ENCODE measurements around the gene RHOB. TPM values are rescaled to one million over a fixed set of nuclear protein-coding genes. Genes with fewer than 3 reads are reported as not detected.

Gene RHOB
- polyA plus RNA-seq (2013, experiment 1 of 2), result 20.4 TPM
- 19.9 TPM for polyA plus RNA-seq (2013, experiment 2 of 2)

DNA sequence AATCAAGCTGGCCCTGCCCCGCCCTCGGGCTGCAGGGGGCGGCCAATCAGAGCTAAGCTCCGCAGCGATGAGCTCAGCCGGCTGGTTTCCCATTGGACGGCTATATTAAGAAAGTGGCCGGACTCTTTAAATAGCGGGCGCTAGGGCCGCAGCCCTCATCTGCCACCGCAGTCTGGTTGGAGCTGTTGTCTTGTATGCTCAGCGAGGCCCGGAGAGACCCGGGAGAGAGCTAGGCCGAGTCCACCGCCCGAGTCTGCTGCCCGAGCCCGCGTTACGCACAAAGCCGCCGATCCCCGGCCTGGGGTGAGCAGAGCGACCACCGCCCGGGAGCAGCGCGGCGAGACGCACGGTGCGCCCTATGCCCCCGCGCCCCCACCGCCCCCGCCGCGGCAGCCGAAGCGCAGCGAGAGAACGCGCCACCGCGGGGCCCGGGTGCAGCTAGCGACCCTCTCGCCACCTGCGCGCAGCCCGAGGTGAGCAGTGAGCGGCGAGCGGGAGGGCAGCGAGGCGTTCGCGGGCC is at the start of gene RHOB:
Gene RHOB (plus strand): TSS at position 158 of the 520 bp plus-strand sequence. CDS start 392 bp downstream, outside the sequence.
- peak within 1 kb of the TSS; percentile 80 for H3K27ac ChIP-seq (replicated peaks; ENCODE audit: low read length)
- WGBS, 2 donors (ENCODE audit: extremely low coverage in 2 of 2, insufficient read length in 2 of 2, insufficient replicate concordance in 1 of 2), result no CpG with 5 or more reads among the region's 60 CpGs
- peak within 1 kb of the TSS; percentile 100 for H3K23ac ChIP-seq (ENCODE audit: low read depth, low read length, poor library complexity)
- H3K18ac ChIP-seq (ENCODE audit: low read length), result peak within 1 kb of the TSS; percentile 99
- peak within 1 kb of the TSS; percentile 99 for H2AK5ac ChIP-seq (ENCODE audit: low read depth, low read length)
- peak within 1 kb of the TSS; percentile 73 to 95 for H3K4me3 ChIP-seq (ENCODE audit: low read length in 2 of 2)
- H2BK15ac ChIP-seq (ENCODE audit: low read length), result peak within 1 kb of the TSS; percentile 100
- peaks cover 19 to 22% of the 10 kb centered on the region in 2 donors for H3K4me1 ChIP-seq (ENCODE audit: control insufficient read depth in 2 of 2, insufficient read depth in 1 of 2, low read depth in 1 of 2, low read length in 2 of 2)
- peaks cover 0 to 3% of the 10 kb centered on the region in 2 donors for H3K9me3 ChIP-seq (replicated peaks in 1 of 2; ENCODE audit: control insufficient read depth in 2 of 2, insufficient read depth in 1 of 2, low read depth in 1 of 2, low read length in 2 of 2)
- H4K91ac ChIP-seq (ENCODE audit: low read depth, low read length, poor library complexity), result peak within 1 kb of the TSS; percentile 30
- peaks cover 11% of the 10 kb centered on the region for H3K79me1 ChIP-seq (ENCODE audit: low read depth, low read length)
- H3K9ac ChIP-seq (ENCODE audit: low read depth, low read length, poor library complexity), result peak within 1 kb of the TSS; percentile 99
- H2BK120ac ChIP-seq (ENCODE audit: low read depth, low read length), result peak within 1 kb of the TSS; percentile 81
- H3K4ac ChIP-seq (ENCODE audit: low read length), result peak within 1 kb of the TSS; percentile 89
- peak within 1 kb of the TSS; percentile 99 for H3K4me2 ChIP-seq (ENCODE audit: insufficient read depth, low read length, poor library complexity, severe bottlenecking)
- H3K36me3 ChIP-seq (replicated peaks in 1 of 2; ENCODE audit: control insufficient read depth in 2 of 2, insufficient read depth in 2 of 2, low read length in 2 of 2), result peaks cover 0 to 14% of the 10 kb centered on the region in 2 donors
- H4K8ac ChIP-seq (ENCODE audit: low read depth, low read length), result no peak within 1 kb of the TSS
- peaks cover 0 to 5% (median 2%) of the 10 kb centered on the region in 3 experiments for H3K27me3 ChIP-seq (ENCODE audit: control insufficient read depth in 3 of 3, insufficient read depth in 3 of 3, low read depth in 1 of 3, low read length in 3 of 3)
- H2BK5ac ChIP-seq (ENCODE audit: low read length), result peak within 1 kb of the TSS; percentile 87
- H2BK12ac ChIP-seq (ENCODE audit: low read length), result peak within 1 kb of the TSS; percentile 99
- peak within 1 kb of the TSS; percentile 94 for H3K14ac ChIP-seq (ENCODE audit: low read length)
- DNase-seq (ENCODE audit: low spot score), result peak; percentile 97
- H2AFZ ChIP-seq (ENCODE audit: low read length), result peak within 1 kb of the TSS; percentile 90

- DNase-seq (ENCODE audit: low spot score), result no peak
- H3K4me1 ChIP-seq (ENCODE audit: control insufficient read depth in 2 of 2, insufficient read depth in 1 of 2, low read depth in 1 of 2, low read length in 2 of 2), result no peaks in the 10 kb centered on the region
- H3K14ac ChIP-seq (ENCODE audit: low read length), result no peak overlapping the region
- no peak overlapping the region for H3K4me3 ChIP-seq (ENCODE audit: low read length in 2 of 2)
- H3K4me2 ChIP-seq (ENCODE audit: insufficient read depth, low read length, poor library complexity, severe bottlenecking), result no peak overlapping the region
- H2BK15ac ChIP-seq (ENCODE audit: low read length), result no peak overlapping the region
- H3K36me3 ChIP-seq (replicated peaks in 1 of 2; ENCODE audit: control insufficient read depth in 2 of 2, insufficient read depth in 2 of 2, low read length in 2 of 2), result no peaks in the 10 kb centered on the region
- H3K9me3 ChIP-seq (replicated peaks in 1 of 2; ENCODE audit: control insufficient read depth in 2 of 2, insufficient read depth in 1 of 2, low read depth in 1 of 2, low read length in 2 of 2), result no peaks in the 10 kb centered on the region
- H2BK12ac ChIP-seq (ENCODE audit: low read length), result no peak overlapping the region
- no peak overlapping the region for H2BK5ac ChIP-seq (ENCODE audit: low read length)
- no peak overlapping the region for H2AK5ac ChIP-seq (ENCODE audit: low read depth, low read length)
- H3K18ac ChIP-seq (ENCODE audit: low read length), result no peak overlapping the region
- no peak overlapping the region for H3K23ac ChIP-seq (ENCODE audit: low read depth, low read length, poor library complexity)
- no peak overlapping the region for H2BK120ac ChIP-seq (ENCODE audit: low read depth, low read length)
- peaks cover 0 to 19% (median 0%) of the 10 kb centered on the region in 3 experiments for H3K27me3 ChIP-seq (ENCODE audit: control insufficient read depth in 3 of 3, insufficient read depth in 3 of 3, low read depth in 1 of 3, low read length in 3 of 3)
- no peak overlapping the region for H3K4ac ChIP-seq (ENCODE audit: low read length)
- H3K9ac ChIP-seq (ENCODE audit: low read depth, low read length, poor library complexity), result no peak overlapping the region
- H4K91ac ChIP-seq (ENCODE audit: low read depth, low read length, poor library complexity), result no peak overlapping the region
- no peak overlapping the region for H2AFZ ChIP-seq (ENCODE audit: low read length)
- H3K27ac ChIP-seq (replicated peaks; ENCODE audit: low read length), result no peak overlapping the region
- no CpG with 5 or more reads among the region's 5 CpGs for WGBS, 2 donors (ENCODE audit: extremely low coverage in 2 of 2, insufficient read length in 2 of 2, insufficient replicate concordance in 1 of 2)
- H4K8ac ChIP-seq (ENCODE audit: low read depth, low read length), result no peak overlapping the region
- H3K79me1 ChIP-seq (ENCODE audit: low read depth, low read length), result no peaks in the 10 kb centered on the region
These were observed 48.9 kb upstream of the RHOB start for GRCh38 chr2:20397811-20398447.

- H2BK5ac ChIP-seq (ENCODE audit: low read length), result no peak overlapping the region
- peaks cover 0 to 21% (median 0%) of the 10 kb centered on the region in 3 experiments for H3K27me3 ChIP-seq (ENCODE audit: control insufficient read depth in 3 of 3, insufficient read depth in 3 of 3, low read depth in 1 of 3, low read length in 3 of 3)
- DNase-seq (ENCODE audit: low spot score), result no peak
- H3K9ac ChIP-seq (ENCODE audit: low read depth, low read length, poor library complexity), result no peak overlapping the region
- H3K14ac ChIP-seq (ENCODE audit: low read length), result no peak overlapping the region
- H2AK5ac ChIP-seq (ENCODE audit: low read depth, low read length), result no peak overlapping the region
- H2BK120ac ChIP-seq (ENCODE audit: low read depth, low read length), result no peak overlapping the region
- no peak overlapping the region for H3K4ac ChIP-seq (ENCODE audit: low read length)
- no peak overlapping the region for H4K91ac ChIP-seq (ENCODE audit: low read depth, low read length, poor library complexity)
- H3K36me3 ChIP-seq (replicated peaks in 1 of 2; ENCODE audit: control insufficient read depth in 2 of 2, insufficient read depth in 2 of 2, low read length in 2 of 2), result no peaks in the 10 kb centered on the region
- no peak overlapping the region for H3K27ac ChIP-seq (replicated peaks; ENCODE audit: low read length)
- WGBS, 2 donors (ENCODE audit: extremely low coverage in 2 of 2, insufficient read length in 2 of 2, insufficient replicate concordance in 1 of 2), result no CpG with 5 or more reads among the region's 7 CpGs
- no peak overlapping the region for H2BK15ac ChIP-seq (ENCODE audit: low read length)
- H2BK12ac ChIP-seq (ENCODE audit: low read length), result no peak overlapping the region
- no peak overlapping the region for H3K18ac ChIP-seq (ENCODE audit: low read length)
- no peaks in the 10 kb centered on the region for H3K79me1 ChIP-seq (ENCODE audit: low read depth, low read length)
- no peak overlapping the region for H3K4me2 ChIP-seq (ENCODE audit: insufficient read depth, low read length, poor library complexity, severe bottlenecking)
- H4K8ac ChIP-seq (ENCODE audit: low read depth, low read length), result no peak overlapping the region
- H3K23ac ChIP-seq (ENCODE audit: low read depth, low read length, poor library complexity), result no peak overlapping the region
- H3K4me3 ChIP-seq (ENCODE audit: low read length in 2 of 2), result no peak overlapping the region
- H3K4me1 ChIP-seq (ENCODE audit: control insufficient read depth in 2 of 2, insufficient read depth in 1 of 2, low read depth in 1 of 2, low read length in 2 of 2), result no peaks in the 10 kb centered on the region
- no peaks in the 10 kb centered on the region for H3K9me3 ChIP-seq (replicated peaks in 1 of 2; ENCODE audit: control insufficient read depth in 2 of 2, insufficient read depth in 1 of 2, low read depth in 1 of 2, low read length in 2 of 2)
- no peak overlapping the region for H2AFZ ChIP-seq (ENCODE audit: low read length)
These were observed 47.8 kb upstream of the RHOB start for GRCh38 chr2:20398956-20399567.

- H3K9ac ChIP-seq (ENCODE audit: low read depth, low read length, poor library complexity), result no peak overlapping the region
- H2BK12ac ChIP-seq (ENCODE audit: low read length), result no peak overlapping the region
- no peaks in the 10 kb centered on the region for H3K4me1 ChIP-seq (ENCODE audit: control insufficient read depth in 2 of 2, insufficient read depth in 1 of 2, low read depth in 1 of 2, low read length in 2 of 2)
- H2BK120ac ChIP-seq (ENCODE audit: low read depth, low read length), result no peak overlapping the region
- no CpG with 5 or more reads among the region's 1 CpG for WGBS, 2 donors (ENCODE audit: extremely low coverage in 2 of 2, insufficient read length in 2 of 2, insufficient replicate concordance in 1 of 2)
- DNase-seq (ENCODE audit: low spot score), result no peak
- no peaks in the 10 kb centered on the region for H3K79me1 ChIP-seq (ENCODE audit: low read depth, low read length)
- no peak overlapping the region for H2BK5ac ChIP-seq (ENCODE audit: low read length)
- H3K4ac ChIP-seq (ENCODE audit: low read length), result no peak overlapping the region
- H3K4me3 ChIP-seq (ENCODE audit: low read length in 2 of 2), result no peak overlapping the region
- H4K8ac ChIP-seq (ENCODE audit: low read depth, low read length), result no peak overlapping the region
- no peak overlapping the region for H3K14ac ChIP-seq (ENCODE audit: low read length)
- H3K4me2 ChIP-seq (ENCODE audit: insufficient read depth, low read length, poor library complexity, severe bottlenecking), result no peak overlapping the region
- no peak overlapping the region for H2BK15ac ChIP-seq (ENCODE audit: low read length)
- no peak overlapping the region for H4K91ac ChIP-seq (ENCODE audit: low read depth, low read length, poor library complexity)
- peaks cover 0 to 19% (median 0%) of the 10 kb centered on the region in 3 experiments for H3K27me3 ChIP-seq (ENCODE audit: control insufficient read depth in 3 of 3, insufficient read depth in 3 of 3, low read depth in 1 of 3, low read length in 3 of 3)
- no peak overlapping the region for H3K23ac ChIP-seq (ENCODE audit: low read depth, low read length, poor library complexity)
- no peak overlapping the region for H2AK5ac ChIP-seq (ENCODE audit: low read depth, low read length)
- no peaks in the 10 kb centered on the region for H3K36me3 ChIP-seq (replicated peaks in 1 of 2; ENCODE audit: control insufficient read depth in 2 of 2, insufficient read depth in 2 of 2, low read length in 2 of 2)
- H3K18ac ChIP-seq (ENCODE audit: low read length), result no peak overlapping the region
- no peak overlapping the region for H2AFZ ChIP-seq (ENCODE audit: low read length)
- H3K27ac ChIP-seq (replicated peaks; ENCODE audit: low read length), result no peak overlapping the region
- no peaks in the 10 kb centered on the region for H3K9me3 ChIP-seq (replicated peaks in 1 of 2; ENCODE audit: control insufficient read depth in 2 of 2, insufficient read depth in 1 of 2, low read depth in 1 of 2, low read length in 2 of 2)
These were observed 46.6 kb upstream of the RHOB start for GRCh38 chr2:20400306-20400705.

Data from neuronal stem cell (in vitro differentiated cells).